HG02970 (cell line): ENCODE results near the gene FAM114A2.
"Not testable (repeated sequence)": the region's sequence is repeated elsewhere in the genome, so short reads cannot be mapped to it uniquely, and the experiment has no call there.

ENCODE experiments used
- ATAC-seq: cut with Tn5 transposase; IDR thresholded peaks from one replicate; pipeline ENCODE4 v1.9.1; 2021; ENCODE audit warnings: mild to moderate bottlenecking, moderate library complexity, moderate number of reproducible peaks; ENCODE audit not compliant: unreplicated experiment, low FRiP score

Gene FAM114A2

DNA sequence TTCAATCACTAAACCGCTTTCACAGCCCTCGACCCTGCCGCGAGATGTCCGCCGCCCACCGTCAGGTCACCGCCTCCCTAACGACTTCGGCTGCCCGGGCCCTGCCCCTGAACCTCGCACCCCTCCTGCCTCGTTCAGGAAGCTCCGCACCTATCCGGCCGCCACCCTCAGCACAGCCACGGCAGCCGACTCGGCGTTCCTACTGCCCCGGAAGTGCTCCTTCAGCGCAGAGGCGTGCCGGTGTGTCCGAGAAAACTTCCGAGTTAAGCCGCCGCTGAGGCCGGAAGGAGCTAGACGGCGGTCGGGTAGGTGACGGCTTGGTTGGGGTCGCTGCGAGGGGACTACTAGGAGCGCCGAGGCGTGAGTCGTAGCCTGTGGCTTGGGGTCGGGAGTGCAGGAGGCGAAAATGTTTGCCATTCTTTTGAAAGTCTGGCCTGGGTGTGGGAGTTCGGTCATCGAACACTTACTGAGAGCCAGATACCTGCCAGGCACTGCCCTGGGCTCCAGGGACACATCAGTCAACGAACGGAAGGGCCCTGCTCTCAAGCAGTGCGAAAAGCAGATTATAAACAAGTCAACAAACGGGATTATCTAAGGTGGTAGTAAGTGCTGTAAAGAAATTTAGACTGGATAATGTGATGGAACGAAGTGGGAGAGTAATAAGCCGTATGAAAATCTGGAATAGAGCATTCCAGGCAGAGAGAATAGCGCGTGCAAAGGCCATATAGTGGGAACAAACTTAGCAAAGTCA lies at the start of gene FAM114A2, which contains the start of gene MFAP3:
Gene FAM114A2, minus strand, starts transcription at position 204 of the 751 bp plus-strand sequence. CDS start 3,957 bp downstream, outside the sequence.
Gene MFAP3, plus strand, starts transcription at position 261 of the 751 bp plus-strand sequence. CDS start 10,756 bp downstream, outside the sequence.
- peak; percentile 99 for ATAC-seq

DNA sequence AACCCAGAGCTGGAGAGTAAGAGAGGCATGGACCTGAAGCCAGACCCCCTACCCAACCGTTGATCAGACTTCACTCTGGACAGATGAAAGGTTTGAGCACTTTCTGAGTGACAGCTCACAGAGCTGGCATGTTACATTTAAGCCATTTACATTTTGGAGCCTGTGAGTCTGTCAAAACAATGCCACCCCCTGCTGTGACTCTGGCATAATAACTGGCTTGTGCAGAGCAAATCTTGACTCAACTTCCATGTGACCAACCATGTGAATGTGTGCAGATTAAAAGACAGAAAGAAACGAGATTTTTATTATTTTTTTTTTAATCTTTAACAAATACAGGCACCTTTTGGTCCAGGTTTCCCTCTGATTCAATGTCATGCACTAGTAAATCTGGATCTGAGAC lies 48.5 kb upstream of the FAM114A2 start:
- ATAC-seq: no peak

DNA sequence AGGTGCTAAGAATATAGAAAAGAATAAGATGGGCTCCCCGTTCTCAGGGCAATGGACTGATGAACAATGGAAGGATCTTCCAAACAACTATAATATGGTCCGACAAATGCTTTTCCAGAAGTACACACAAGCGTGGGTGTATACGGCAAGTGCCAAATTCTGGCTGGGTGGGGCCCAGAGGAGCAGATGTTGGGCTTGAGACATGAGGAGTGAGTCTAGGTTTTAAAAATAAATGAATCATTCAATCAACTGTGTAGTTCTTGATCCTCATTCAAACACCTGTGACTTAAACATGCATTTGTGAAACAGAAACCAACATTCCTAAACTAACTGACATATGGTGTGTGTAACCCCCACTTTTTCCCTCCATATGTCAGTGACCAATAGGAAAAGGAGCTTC lies 47.9 kb upstream of the FAM114A2 start:
- ATAC-seq: no peak

DNA sequence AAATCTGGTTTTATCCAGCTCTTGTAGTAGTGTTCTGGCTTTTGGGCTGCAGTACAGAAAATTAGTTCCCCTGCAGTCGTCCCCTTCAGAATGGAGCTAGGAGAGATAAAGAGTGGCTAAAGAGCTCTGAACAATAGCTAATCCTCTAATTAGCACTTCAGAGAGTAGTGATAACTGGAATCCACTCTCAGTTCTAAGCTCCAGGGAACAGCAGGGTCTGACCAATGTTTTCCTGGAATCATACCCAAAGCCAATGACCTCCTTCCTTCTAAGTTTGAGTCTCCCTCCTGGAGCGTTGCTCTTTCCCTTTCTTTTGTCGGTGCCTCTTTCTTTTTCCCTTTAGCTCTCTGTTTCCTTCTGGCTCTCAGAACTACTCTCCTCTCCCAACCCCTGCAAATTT lies 47.4 kb upstream of the FAM114A2 start:
- ATAC-seq: no peak

DNA sequence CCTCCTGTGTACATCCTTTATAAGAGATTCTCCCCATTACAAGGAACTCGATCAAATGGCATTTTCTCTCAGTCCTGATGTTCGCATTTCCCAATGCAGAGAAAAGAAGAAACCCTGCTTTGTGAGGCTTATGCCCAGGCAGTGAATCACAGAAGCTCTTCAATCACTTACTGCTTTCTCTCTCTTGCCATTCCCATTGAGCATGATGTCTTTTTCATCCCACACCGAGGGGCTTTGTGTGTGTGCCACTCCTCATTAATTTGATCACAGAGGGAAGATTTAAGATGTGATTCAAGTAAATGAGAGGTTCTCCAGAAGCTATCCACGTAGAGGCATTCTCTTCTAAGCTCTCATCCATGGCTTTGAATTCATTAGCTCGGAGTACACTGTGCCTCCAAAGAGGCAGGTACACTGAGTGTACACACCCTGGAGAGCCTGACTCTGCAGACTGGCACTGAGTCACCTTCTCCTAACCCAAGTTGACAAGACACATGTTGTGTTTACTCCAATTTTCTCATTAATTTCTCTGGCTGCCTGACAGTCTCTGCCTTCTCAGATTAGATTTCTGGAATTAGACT lies 45.4 kb upstream of the FAM114A2 start:
- no peak for ATAC-seq

DNA sequence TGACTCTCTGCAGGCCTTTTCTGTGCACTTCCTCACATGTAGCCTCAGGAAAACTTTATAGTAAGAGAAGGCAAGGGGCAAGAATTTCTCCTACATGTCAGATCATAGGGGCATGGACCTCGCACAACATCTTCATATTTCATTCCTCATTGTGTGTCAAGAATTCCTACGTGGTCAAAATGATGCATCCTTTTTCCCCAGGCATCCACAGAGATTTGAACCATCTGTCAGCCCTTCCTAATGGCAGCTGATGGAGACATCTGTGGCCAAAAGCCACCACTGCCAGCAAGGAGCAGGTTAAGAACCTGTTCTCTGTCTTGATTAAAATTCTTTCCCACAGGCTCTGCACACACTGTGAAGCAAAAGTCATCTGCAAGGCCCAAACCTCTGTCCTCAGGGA lies 42.5 kb upstream of the FAM114A2 start:
- no peak for ATAC-seq

DNA sequence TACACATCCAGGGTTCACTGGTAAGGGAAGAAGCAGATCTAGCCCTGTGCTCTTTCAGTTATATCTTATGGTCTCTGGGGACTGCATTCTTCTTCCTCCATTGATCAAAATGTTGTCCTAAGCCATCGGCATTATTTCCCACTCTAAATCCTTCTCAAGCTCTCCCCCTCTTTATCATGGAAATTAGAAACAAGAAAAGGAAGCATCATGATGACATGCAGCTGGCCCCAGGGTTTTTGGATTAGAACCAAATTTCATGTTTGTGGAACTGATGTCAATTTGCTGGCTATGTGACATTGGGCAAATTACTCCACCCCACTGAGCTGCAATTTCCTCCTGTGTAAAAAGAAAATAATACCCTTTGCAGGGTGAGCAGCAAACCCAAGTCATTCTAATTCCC lies 39.6 kb upstream of the FAM114A2 start:
- ATAC-seq: no peak

DNA sequence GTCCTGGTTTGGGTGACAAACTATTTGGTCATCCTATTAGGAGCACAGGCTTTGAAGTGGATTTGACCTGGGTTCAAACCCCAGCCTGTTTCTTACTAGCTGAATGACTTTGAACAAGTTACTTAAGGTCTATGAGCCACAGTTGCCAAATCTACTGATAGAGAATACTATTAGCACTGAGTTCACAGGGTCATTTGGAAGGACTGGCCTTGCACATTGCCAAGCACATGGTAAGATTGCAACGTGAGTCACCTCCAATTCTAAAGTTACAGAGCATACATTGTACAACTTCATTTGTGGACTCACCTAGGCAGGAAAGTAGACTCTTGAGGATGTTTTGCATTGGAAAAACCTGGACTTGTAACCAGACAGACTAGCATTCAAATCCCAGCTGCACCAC lies 39.0 kb upstream of the FAM114A2 start:
- ATAC-seq: no peak

DNA sequence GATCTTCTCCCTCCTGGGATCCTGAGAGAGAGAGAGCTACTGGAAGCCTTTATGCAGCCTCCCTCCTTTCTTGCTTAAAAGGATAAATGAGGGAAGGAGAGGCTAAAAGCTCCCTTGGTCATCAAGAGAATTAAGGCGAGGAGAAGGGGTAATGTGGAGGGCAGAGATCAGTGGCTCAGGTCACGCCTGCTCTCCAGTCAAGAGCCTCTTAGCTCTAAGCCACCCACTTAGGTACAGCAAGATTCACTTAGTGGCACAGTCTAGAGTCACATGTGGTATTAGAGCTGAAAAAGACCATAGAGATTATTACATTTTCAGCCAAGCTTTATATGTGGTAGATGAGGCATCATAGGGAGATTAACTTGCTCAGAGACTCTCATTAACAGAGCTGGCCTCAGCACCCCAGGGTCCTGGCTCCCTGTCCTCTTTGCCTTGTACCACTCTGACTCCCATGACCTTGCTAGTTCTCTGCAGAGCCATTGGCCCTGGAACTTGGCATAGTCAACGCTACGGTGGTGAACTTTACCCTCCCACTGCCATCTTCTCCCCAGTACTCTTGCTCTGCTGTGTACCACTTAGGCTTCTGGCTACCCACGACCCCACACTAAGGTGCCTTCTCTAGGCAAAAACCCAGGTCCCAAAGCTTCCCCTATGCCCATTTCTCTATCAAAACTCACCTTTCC lies 37.7 kb upstream of the FAM114A2 start:
- ATAC-seq: no peak

DNA sequence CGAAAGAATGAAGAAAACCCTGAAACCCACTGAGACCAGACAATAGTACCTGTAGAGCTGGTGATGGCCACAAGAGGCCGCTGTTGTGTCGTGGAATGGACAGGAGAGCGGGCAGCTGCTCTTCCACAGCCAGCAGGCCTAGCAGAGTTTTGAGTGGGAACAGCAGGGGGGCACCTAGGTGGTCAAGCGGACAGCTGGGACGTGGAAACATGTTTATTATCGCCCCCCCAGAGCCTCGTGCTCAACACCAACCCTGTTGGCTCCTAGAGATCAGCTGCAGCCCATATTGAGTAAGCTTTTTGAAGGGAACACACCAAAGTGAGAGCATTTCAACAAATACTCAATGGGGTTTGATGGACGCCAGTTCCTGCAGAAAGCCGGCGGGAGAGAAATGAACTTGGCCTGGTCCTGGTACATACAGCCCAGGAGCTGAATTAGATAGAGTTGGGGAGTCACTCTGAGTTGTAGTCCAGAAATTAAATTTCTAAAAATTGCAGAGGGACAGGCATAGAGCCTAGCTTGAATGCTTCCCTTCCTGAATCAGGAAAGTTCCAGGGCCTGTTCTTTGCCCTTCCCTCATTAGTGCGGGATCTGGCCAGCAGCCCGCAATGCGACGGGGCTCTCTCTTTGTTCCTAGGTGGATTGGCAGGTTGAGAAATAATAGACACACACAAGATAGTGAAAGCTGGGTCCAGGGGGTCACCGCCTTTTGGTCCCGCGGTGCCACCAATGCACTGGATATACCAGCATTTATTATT lies 33.9 kb upstream of the FAM114A2 start:
- peak; percentile 87 for ATAC-seq

DNA sequence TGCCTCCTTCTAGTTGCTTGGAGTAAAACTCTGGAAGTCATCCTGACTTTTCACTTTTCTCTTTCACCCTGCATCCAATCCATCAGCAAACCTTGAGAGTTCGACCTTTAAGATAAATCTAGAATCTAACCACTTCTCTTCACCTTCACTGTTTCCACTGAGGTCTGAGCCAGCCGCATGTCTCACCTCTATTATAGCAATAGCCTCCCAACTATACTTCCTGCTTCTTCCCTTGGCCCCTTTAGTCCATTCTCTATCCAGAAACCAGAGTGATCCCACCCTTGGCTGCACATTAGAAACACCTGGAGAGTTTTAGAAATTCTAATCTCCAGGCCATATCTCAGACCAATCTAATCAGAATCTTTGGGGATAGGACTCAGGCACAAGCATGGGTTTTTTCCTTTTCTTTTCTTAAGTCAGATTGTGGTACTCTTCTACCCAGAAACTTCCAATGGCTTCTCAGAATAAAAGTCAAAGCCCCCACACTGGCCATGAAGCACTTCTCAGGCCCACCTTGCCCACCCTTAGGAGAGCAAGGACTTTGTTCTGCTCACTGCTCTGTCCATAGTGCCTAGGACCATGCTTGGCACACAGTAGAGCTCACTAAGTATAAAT lies 33.2 kb upstream of the FAM114A2 start:
- no peak for ATAC-seq

DNA sequence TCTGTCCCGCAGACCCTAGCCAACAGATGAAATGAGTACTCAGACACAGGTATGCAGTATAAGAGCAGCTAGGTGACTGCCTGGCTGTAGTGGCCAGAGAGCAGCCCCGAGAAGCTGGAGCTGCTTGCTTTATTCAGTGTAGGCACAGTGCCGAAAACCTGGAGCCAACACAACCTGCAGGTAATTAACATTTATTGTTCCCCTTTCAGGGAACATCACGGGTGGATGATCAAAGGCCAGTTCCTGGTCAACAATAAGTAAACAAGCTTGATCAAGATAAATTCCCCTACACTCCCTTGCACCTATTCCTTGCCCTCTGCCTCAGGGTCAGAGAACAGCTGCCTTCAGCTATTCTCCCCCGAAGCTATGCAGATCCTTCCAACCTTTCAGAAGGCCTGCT lies 31.1 kb upstream of the FAM114A2 start:
- not testable (repeated sequence) for ATAC-seq

DNA sequence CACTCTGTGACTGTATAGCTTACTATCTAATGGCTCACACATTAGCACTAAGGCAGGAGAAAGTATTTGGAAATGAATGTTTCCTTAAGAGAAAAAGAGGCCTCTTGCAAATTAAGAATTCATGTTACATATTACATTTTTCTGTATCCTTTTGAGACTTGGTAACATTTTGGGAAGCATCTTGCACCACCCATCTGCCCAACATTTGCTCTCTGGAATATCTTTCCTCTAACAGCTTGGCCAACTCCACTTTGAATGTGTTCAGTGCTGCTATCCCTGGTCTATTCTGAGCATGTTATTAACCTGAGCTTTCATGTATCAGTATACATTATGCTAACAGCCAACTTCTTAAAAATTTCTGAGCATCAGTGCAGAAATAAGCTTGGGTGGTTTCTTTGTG lies 27.3 kb upstream of the FAM114A2 start:
- no peak for ATAC-seq

DNA sequence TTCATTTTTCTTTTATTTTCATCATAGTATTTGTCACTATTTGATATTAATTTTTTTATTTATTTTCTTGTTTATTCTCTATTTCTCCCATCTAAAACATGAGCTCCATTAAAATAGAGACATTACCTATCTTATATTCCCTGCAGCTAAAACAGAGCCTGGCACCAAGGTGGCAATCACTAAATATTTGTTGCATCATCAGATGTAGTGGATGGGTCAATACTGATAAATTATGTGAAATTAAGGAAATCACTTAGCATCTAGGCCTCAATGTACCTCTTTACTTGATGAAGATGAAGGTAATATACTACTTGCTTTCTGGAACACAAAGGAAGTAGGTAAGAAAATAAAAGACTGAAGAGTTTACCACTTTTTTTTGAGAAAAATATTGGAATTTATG lies 24.7 kb upstream of the FAM114A2 start:
- ATAC-seq: no peak

DNA sequence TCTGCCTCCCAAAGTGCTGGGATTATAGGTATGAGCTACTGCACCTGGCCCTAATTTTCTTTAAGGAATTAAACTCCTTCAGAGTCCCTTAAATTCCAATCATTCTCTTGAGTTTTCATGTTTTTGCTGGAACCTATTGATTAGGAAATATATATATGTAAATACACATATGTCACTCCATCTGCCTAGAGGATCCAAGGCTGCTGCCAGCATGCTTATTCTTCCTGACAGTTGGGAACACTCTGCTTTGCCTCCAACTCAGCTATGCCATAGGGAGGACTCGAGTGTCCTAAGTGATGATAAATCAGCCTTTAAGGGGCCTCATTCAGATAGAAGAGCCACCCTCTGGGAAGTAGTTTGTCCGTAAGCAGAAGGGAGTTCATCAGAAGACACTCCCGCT lies 21.9 kb upstream of the FAM114A2 start:
- ATAC-seq: no peak

DNA sequence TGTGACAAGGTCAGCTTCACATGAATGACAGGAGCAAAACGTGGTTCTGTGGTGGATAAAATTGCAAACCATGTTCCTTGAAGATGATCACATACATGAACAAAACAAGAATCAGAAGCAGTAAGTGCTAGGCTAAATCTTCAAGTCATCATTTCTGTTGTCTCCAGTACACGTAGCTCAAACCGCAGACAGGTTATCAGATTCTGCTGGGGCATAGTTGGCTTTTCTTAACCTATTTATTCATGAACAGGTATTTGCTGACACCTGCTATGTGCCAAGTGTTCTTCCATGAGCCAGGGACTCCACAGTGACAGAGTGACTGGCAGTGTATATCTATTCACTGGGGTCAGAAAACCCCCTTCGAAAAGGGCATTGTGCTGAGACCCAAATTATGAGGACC lies 20.9 kb upstream of the FAM114A2 start:
- ATAC-seq: no peak

DNA sequence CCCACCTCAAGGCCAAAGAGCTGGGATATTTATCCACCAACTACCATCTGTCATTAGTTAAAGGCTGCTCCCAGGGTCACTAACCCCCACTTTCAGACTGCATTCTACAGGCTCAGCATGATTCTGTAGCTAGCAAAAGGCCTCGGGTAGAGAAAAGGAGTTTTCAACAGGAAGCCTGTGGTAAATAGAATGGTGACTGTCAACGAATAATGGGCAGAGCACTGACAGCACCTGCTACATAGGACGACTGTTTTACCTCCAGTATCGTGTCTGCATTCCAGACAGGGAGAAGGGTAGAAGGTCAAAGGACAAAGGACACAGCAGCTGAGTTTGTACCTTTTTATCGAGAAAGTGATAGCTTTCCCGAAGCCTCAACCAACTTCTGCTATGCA lies 20.3 kb upstream of the FAM114A2 start:
- no peak for ATAC-seq

DNA sequence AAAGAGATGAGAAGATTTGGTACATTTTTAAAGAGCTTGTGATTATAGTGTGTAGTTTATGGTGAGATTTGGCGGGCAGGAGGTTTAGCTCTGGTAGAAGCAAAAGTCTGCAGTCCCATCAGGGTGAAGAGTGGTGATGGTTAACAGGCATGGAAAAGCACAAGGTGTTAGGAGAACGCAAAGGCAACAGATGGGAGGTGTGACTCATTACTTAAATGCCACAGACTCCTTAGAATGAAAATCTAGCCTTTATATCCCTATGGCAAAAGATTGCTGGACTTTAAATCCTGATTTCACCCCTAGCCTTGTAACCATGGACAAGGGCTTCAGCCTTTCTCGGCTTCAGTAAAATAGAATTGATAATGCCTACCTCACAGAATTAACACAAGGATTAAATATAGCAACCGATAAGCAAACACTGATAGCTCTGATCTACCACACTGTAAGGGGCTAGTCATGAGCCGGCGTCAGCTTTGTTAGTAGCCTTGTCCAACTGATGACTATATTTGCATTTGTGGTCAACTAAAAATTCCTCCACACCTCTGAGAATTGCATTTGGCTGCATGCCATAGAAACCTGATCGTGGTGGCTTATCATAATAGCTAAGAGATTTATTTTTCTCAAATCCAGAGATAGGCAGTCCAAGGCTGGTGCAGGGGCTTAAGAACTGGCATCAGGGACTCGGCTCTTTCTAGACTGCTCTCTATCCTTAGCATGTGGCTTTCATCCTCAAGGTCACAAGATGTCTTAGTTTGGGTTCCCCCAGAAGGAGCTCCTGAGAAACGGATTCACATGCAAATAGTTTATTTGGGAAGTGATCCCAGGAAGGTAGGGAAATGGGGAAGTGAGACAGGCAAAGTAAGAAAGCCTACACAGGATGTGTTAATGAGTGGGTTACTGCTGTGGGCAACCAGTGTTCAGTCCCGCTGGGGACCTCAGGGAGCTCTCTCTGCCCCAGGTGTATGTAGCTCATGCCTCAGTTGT lies 19.6 kb upstream of the FAM114A2 start:
- no peak for ATAC-seq

DNA sequence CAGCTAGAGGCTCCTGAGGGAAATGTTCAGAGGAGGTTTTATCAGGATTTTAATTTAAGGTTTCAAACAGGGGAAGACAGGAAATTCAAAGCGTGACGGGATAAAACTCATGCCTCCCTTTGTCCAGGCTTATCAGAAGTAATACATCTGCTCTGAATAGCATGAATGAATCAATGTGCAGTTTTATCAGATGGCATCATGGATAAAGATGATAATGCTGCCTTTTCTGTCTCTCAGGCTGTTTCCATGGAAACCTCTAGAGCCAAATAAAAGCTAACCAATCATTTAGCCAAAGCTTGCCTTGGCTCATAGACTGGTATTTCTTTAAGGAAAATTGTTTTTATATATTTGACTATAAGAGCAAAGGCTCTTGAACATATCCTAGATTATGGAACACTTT lies 16.5 kb upstream of the FAM114A2 start:
- ATAC-seq: no peak
